Suprapubic skin (tissue), 4 donors: ENCODE data around the gene TTF2. TPM values are rescaled to one million over a fixed set of nuclear protein-coding genes. Genes with fewer than 3 reads are reported as not detected.

Source experiments
- DNase-seq, 2 donors: peaks; one replicate each; pipeline ENCODE4 v3.0.0-alpha.2; 2019; ENCODE audit warnings: low spot score in 2 of 2
- H3K27ac ChIP-seq: fragments of 200-600 bp; sonication (generic); one replicate; pipeline ENCODE4 v1.5.1; 2019
- H3K27me3 ChIP-seq: fragments of 200-600 bp; sonication (generic); one replicate; pipeline ENCODE4 v1.5.1; 2019
- H3K36me3 ChIP-seq: fragments of 200-600 bp; sonication (generic); one replicate; pipeline ENCODE4 v1.5.1; 2019
- H3K4me1 ChIP-seq: fragments of 200-600 bp; sonication (generic); one replicate; pipeline ENCODE4 v1.5.1; 2019
- H3K4me3 ChIP-seq: fragments of 200-600 bp; sonication (generic); one replicate; pipeline ENCODE4 v1.5.1; 2019; ENCODE audit warnings: mild to moderate bottlenecking
- H3K9me3 ChIP-seq: fragments of 200-600 bp; sonication (generic); one replicate; pipeline ENCODE4 v1.5.1; 2019
- EP300 ChIP-seq: sonication (generic); formaldehyde crosslinking; IDR thresholded peaks from one replicate; pipeline ENCODE4 v1.6.1; 2017; ENCODE audit warnings: antibody characterized with exemption
- POLR2A ChIP-seq, 2 donors: fragments of 450-650 bp; IDR thresholded peaks; one replicate each; pipeline ENCODE4 v1.6.1; 2017; ENCODE audit warnings: antibody characterized with exemption in 2 of 2, mild to moderate bottlenecking in 2 of 2, moderate library complexity in 2 of 2
- POLR2AphosphoS5 ChIP-seq, 3 donors: sonication (generic); formaldehyde crosslinking; IDR thresholded peaks; one replicate each; pipeline ENCODE4 v1.6.1; 2017; ENCODE audit warnings: antibody characterized with exemption in 3 of 3
- WGBS: methylation state at CpG from one replicate; pipeline ENCODE4 v1.1.5; 2018; 5-methylcytosine and 5-hydroxymethylcytosine counted together
- total RNA-seq, 4 donors: library from RNA; depleted of rRNA; stranded (reverse); fragments of >200 nt; gene quantifications; one replicate each; pipeline ENCODE4 v1.1.0, GENCODE V29; 2016
- TF ChIP-seq, protein P1 (sequence below), 2 donors: fragments of 200-600 bp in 1 of 2; fragments of 450-650 bp in 1 of 2; sonication (generic) in 1 of 2; IDR thresholded peaks; one replicate each; pipeline ENCODE4 v1.5.1; 2016 to 2019; ENCODE audit warnings: antibody characterized with exemption in 2 of 2, mild to moderate bottlenecking in 1 of 2, moderate library complexity in 1 of 2

Gene TTF2
- 10 to 100 TPM; 23.7 to 34.8 (median 26.5) TPM for total RNA-seq

DNA sequence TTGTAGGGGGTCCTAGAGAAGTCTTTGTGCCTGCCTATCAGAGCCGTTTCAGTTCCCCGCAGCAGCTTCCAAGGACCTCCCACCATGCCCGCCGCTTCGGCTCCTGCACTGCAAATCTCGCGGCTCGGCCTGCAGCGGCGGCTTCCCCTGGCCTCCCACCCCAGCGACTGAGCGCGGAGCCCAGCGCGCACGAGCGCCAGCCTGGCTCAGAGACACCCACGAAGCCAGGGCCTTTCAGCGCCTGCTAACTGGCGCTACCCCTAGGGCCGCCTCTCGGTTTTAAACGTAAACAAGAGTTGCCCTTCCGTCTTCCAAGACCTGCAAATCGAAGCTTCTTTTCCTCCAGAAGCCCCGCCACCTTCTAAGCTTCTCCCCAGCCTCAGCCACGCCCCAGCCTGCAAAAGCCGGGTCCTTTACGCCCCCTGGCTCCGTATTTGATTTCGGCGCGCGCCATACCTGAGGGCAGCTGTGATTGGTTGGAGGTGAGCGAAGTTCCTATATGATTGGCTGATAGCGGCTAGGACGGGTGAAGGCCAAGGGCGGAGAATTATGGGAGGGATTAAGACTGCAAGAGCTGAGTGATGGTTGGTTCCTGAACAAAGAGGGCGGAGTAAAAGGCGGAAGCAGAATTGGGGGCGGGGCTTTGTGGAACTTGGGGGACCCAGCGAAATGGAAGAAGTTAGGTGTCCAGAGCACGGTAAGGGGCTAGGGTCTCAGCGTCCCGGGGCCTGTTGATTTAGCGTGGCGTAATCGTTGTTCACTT is at the start of gene TTF2:
Gene TTF2, plus strand, starts transcription at position 649 of the 763 bp plus-strand sequence. Its CDS starts 21 bp downstream, at position 670.
- Histone ChIP-seq H3K4me1 (peaks cover 22% of the 10 kb centered on the region), H3K27ac (peak within 1 kb of the TSS; percentile 85), H3K27me3 (no peaks in the 10 kb centered on the region), H3K9me3 (no peaks in the 10 kb centered on the region), H3K4me3 (peak within 1 kb of the TSS; percentile 89), H3K36me3 (peaks cover 3% of the 10 kb centered on the region)
- peak; percentile 97 for DNase-seq
- WGBS = under 1% methylated on average over 40 of the region's 48 CpGs
- TF ChIP-seq, protein P1, sequence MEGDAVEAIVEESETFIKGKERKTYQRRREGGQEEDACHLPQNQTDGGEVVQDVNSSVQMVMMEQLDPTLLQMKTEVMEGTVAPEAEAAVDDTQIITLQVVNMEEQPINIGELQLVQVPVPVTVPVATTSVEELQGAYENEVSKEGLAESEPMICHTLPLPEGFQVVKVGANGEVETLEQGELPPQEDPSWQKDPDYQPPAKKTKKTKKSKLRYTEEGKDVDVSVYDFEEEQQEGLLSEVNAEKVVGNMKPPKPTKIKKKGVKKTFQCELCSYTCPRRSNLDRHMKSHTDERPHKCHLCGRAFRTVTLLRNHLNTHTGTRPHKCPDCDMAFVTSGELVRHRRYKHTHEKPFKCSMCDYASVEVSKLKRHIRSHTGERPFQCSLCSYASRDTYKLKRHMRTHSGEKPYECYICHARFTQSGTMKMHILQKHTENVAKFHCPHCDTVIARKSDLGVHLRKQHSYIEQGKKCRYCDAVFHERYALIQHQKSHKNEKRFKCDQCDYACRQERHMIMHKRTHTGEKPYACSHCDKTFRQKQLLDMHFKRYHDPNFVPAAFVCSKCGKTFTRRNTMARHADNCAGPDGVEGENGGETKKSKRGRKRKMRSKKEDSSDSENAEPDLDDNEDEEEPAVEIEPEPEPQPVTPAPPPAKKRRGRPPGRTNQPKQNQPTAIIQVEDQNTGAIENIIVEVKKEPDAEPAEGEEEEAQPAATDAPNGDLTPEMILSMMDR (IDR thresholded peaks at IDR 0.05) = no peak
- TF ChIP-seq POLR2AphosphoS5 (IDR thresholded peaks at IDR 0.05) (peak in 1 of 3 donors; percentile 5), POLR2A (IDR thresholded peaks at IDR 0.05) (no peak), EP300 (no peak)

- Histone ChIP-seq H3K27me3 (no peaks in the 10 kb centered on the region), H3K36me3 (no peaks in the 10 kb centered on the region), H3K27ac (no peak overlapping the region), H3K4me3 (no peak overlapping the region), H3K9me3 (no peaks in the 10 kb centered on the region), H3K4me1 (no peaks in the 10 kb centered on the region)
- 98% methylated on average over 3 of the region's 3 CpGs for WGBS
- DNase-seq = no peak
- TF ChIP-seq, protein P1 (IDR thresholded peaks at IDR 0.05) = no peak
- TF ChIP-seq EP300 = no peak
These were observed 48.8 kb upstream of the TTF2 start for GRCh38 chr1:117011334-117011733.

DNA sequence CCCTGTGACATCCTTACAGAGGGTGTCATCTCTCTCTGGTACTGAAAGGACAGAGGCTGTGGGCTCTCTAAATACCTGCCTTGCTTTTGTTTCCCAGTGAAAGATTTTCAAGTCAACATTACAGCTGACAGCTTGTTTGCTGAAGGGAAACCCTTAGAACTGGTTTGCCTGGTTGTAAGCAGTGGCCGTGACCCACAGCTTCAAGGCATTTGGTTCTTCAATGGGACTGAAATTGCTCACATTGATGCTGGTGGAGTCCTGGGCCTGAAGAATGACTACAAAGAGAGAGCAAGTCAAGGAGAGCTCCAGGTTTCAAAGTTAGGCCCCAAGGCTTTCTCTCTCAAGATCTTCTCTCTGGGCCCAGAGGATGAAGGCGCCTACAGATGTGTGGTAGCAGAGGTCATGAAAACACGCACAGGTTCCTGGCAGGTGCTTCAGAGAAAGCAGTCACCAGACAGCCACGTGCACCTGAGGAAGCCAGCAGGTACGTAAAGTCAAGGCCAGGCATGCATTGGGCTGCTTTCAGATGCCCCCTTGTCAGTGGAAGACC is 46.7 kb upstream of the TTF2 start:
- DNase-seq = no peak
- Histone ChIP-seq H3K27ac (no peak overlapping the region), H3K4me3 (no peak overlapping the region), H3K36me3 (no peaks in the 10 kb centered on the region), H3K4me1 (no peaks in the 10 kb centered on the region), H3K9me3 (no peaks in the 10 kb centered on the region), H3K27me3 (no peaks in the 10 kb centered on the region)
- TF ChIP-seq, protein P1 (IDR thresholded peaks at IDR 0.05) = no peak
- TF ChIP-seq POLR2AphosphoS5 (IDR thresholded peaks at IDR 0.05) (no peak), EP300 (no peak), POLR2A (IDR thresholded peaks at IDR 0.05) (no peak)
- WGBS = 83% methylated on average over 5 of the region's 5 CpGs

DNA sequence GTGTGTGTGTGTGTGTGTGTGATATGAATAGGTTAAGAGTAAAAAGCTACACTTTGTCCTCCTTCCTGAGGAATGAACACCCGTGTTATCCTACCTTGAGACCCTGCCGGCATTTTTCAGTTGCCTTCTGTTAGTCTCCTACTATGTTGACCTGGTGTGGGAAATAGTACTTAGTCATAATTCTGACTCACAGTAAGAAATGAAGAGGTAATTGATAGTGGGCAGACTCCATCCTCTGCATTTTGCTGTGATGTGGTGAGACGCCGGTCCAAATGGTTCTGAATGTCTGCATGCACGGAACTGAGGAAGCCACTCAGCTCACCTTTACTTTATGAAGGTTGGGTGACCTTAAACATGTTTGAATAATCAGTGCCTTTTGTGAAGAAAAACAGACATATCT is 45.9 kb upstream of the TTF2 start:
- H3K9me3 ChIP-seq = no peaks in the 10 kb centered on the region
- TF ChIP-seq POLR2A (IDR thresholded peaks at IDR 0.05) (no peak), EP300 (no peak), POLR2AphosphoS5 (IDR thresholded peaks at IDR 0.05) (no peak)
- TF ChIP-seq, protein P1 (IDR thresholded peaks at IDR 0.05) = no peak
- no peak overlapping the region for H3K4me3 ChIP-seq
- no peaks in the 10 kb centered on the region for H3K4me1 ChIP-seq
- no peaks in the 10 kb centered on the region for H3K36me3 ChIP-seq
- no peaks in the 10 kb centered on the region for H3K27me3 ChIP-seq
- no peak overlapping the region for H3K27ac ChIP-seq
- 85% methylated on average over 5 of the region's 5 CpGs for WGBS
- DNase-seq = no peak

DNA sequence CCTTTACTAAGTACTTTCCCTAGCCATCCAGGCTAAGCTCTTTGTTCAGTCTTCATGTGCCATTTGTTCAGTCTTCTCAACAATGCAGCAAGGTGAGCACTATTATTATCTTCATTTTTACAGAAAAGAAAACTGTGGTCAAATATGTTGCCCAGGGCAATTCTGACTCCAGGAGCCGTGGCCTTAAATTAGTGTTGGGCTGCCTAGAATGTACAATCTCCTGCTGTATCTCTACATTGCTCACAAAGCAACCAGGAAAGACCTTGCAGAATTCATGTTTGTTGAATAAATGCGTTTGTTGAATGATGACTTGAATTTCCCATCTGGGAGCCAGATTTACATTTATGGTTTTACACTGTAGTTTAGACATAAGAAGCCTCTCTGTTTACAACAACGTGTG is 44.4 kb upstream of the TTF2 start:
- Histone ChIP-seq H3K36me3 (no peaks in the 10 kb centered on the region), H3K27me3 (no peaks in the 10 kb centered on the region), H3K9me3 (no peaks in the 10 kb centered on the region), H3K4me1 (no peaks in the 10 kb centered on the region), H3K27ac (no peak overlapping the region), H3K4me3 (no peak overlapping the region)
- no peak for DNase-seq
- WGBS = 82% methylated on average over 3 of the region's 3 CpGs
- TF ChIP-seq POLR2A (IDR thresholded peaks at IDR 0.05) (no peak), EP300 (no peak), POLR2AphosphoS5 (IDR thresholded peaks at IDR 0.05) (no peak)
- TF ChIP-seq, protein P1 (IDR thresholded peaks at IDR 0.05) = no peak
